Nucleus accumbens (tissue), 56 donors: ENCODE results near the gene TTYH2.
A peak's percentile ranks its signal among the peaks of the same experiment; 100 is the strongest.
"Not testable (repeated sequence)": the region's sequence is repeated elsewhere in the genome, so short reads cannot be mapped to it uniquely, and the experiment has no call there.

Experiments used
- DNase-seq, 56 donors: peaks; one replicate each; lab custom pipeline; 2025; lab: John Stamatoyannopoulos, UW

Gene TTYH2

DNA sequence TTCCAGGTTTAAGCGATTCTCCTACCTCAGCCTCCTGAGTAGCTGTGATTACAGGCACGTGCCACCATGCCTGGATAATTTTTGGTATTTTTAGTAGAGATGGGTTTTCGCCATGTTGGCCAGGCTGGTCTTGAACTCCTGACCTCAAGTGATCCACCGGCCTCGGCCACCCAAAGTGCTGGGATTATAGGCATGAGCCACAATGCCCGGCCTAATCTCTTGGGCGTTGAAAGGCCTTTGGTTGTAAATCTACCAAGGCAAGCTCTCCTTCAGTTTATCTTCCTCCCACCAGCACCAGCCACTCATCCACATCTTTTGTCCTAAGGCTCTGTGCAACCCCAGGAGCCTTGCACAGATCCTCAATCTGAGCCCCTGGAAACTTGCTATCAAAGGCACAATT lies 66.2 kb downstream of the TTYH2 start:
- not testable (repeated sequence) for DNase-seq

DNA sequence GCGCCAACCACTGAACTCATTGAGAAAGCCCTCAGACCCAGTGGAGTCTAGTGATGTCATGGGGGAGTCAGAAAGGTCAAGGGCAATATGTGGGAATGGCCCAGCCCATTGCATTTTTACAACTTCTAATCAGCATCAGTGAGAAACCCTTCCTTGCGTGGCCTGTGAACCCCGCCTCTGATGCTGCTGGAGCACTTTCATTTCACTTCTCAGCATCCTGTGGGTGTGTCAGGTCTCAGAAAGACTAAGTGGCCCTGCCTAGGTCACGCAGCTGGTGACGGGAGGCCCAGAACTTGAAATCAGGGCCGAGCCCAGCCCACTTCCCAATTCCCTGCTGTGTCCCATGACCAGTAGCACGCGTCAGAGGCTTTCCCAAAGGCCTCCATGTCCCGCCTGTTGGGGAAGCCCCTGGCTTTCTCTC lies 66.7 kb downstream of the TTYH2 start:
- no peak for DNase-seq

DNA sequence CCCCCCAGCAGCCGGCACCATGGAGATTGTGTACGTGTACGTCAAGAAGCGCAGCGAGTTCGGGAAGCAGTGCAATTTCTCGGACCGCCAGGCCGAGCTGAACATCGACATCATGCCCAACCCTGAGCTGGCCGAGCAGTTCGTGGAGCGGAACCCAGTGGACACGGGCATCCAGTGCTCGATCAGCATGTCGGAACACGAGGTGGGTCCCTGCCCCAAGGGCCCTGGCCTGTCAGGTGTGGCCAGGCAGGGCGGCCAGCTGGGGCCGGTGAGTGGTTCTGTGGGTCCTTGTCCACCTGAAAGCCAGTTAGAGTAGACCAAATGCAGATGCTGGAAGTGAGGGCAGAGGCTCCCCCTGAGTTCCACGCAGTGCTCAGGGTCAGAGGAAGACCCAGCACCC lies 68.4 kb downstream of the TTYH2 start:
- no peak for DNase-seq

DNA sequence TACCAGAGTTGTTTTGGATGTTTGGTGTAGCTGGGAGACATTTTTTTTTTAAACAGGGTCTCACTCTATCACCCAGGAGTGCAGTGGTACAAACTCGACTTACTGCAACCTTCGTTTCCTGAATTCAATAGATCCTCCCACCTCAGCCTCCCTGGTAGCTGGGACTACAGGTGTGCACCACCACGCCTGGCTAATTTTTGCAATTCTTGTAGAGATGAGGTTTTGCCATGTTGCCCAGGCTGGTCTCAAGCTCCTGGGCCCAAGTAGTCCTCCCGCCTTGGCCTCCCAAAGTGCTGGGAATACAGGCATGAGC lies 68.9 kb downstream of the TTYH2 start:
- DNase-seq = not testable (repeated sequence)

DNA sequence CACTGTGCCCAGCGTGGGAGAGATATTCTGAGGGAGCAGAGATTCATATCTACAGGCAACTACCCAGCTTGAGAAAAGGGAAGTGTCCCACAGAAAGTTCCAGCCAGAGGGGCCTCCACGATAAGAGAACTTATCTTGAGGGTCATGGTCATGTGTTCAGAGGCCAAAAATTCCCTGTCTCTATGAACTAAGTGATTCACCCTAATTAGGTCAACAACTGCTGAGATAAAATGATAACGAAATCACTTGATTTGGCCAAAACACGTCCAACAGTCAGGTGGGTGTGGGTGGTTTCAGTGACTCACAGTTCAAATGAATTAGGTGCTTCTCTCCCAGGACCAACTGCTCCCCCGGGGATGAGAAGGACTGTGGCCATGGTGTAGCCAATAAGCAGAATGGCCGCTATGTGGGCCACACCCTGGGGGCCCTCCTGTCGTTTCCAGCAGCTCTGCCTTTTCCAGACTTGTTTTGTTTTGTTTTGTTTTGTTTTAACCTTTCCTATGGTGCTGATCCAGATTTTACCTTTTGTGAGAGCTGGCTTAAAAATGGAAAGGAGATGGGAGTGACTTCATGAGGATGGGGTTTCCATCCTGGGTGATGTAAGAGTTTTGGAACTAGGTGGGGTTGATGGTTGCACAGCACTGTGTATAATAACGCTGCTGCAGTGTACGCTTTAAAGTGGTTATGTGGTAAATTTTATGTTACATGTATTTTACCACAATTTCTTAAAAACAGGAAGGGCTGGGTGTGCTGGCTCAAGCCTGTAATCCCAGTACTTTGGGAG lies 69.4 kb downstream of the TTYH2 start:
- DNase-seq = no peak

DNA sequence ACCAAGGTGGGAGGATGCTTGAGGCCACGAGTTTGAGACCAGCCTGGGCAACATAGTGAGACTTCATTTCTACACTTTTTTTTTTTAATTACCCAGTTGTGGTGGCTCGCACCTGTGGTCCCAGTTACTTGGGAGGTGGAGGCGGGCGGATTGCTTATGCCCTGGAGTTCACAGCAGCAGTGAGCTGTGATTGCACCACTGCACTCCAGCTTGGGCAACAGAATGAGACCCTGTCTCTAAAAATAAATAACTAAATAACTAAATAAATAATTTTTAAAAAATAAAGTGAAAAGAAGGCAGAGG lies 70.0 kb downstream of the TTYH2 start:
- DNase-seq = no peak

DNA sequence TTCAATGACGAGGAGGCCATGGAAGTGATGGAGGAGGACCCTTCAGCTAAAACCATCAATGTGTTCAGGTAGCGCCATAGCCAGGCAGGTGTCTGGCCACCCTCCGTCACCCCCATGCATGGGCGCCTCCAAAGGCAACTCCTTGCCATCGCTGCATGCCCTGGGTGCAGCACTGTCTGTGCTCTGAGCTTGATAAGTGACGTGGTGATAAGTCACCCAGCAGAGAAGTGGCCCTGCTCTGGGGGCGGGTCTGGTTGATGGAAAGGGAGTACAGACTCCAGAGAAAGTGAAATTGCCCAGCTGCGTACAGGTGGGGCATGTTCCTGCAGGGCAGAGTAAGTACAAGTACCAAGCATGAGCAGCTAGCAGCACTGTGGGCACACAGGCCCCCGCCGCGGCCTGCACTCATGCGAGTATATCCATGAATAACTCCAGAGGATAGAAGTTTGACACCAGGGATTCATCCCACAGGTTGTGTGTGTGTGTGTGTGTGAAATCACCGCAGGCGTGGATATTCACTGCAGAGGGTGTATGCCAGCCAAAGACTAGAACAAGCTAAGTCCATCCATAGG lies 73.7 kb downstream of the TTYH2 start:
- DNase-seq = no peak

DNA sequence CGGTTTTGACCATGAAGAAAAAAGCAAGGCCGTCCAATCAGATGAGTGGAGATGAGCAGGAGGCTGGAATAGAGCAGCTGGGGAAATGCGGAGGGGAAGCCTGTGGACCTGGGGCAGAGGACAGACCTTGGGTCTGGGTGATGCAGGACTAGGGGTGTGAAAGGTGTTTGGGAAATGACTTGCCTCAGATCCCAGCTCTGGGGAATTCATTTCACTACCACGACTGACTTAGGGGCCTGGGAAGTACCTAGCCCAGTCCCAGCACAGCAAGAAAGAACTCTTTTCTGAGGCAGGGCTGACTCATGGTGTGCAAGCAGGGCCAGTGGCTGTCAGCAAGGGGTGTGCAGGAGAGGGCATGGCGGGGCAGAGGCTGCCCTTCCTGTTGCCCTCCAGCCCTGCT lies 75.4 kb downstream of the TTYH2 start:
- no peak for DNase-seq

DNA sequence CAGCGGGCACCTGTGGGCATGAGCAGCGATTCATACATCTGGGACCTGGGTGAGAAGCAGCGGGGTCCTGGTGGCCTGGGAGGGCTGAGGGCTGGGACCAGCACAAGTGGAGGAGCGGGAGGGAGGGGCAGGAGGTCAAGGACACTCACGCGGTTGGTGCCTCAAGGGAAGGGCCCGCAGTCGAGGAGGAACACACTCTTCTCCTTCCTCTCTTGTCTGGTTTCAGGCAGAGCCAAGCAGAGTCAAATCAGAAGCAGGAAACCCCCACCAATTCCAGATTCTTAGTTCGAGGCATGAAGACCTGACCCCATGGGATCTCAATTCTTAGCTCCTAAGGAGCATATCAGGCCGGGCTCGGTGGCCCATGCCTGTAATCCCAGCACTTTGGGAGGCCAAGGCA lies 76.3 kb downstream of the TTYH2 start:
- DNase-seq = no peak

DNA sequence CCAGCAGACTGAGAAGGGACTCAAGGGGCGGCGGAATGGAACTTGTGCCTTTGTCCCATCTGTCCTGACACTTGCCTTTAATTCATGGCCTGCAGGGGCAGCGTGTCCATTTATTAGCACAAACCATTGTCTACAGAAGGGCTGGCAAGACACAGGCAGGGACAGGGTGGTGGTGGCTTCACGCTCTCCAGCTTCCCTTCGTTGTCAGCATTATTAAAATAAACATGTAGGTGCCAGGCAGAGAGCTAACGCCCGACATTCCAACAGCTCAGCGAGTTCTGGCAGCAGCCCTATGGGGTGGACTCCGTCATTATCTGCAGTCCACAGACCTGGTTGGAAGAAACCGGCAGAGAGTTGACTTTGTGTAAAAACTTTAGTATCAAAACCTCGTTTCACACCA lies 77.0 kb downstream of the TTYH2 start:
- DNase-seq = no peak

DNA sequence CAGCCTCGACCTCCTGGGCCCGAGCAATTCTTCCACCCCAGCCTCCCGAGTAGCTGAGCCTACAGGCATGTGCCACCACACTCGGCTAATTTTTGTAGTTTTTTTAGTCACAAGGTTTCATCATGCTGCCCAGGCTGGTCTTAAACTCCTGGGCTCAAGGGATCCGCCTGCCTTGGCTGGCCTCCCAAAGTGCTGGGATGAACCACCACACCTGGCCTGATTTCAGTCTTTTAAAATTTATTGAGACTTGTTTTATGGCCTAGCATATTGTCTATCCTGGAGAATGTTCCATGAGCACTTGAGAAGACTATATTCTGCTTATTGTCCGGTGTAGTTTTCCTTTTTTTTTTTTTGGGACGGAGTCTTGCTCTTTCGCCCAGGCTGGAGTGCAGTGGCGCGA lies 79.1 kb downstream of the TTYH2 start:
- no peak for DNase-seq

DNA sequence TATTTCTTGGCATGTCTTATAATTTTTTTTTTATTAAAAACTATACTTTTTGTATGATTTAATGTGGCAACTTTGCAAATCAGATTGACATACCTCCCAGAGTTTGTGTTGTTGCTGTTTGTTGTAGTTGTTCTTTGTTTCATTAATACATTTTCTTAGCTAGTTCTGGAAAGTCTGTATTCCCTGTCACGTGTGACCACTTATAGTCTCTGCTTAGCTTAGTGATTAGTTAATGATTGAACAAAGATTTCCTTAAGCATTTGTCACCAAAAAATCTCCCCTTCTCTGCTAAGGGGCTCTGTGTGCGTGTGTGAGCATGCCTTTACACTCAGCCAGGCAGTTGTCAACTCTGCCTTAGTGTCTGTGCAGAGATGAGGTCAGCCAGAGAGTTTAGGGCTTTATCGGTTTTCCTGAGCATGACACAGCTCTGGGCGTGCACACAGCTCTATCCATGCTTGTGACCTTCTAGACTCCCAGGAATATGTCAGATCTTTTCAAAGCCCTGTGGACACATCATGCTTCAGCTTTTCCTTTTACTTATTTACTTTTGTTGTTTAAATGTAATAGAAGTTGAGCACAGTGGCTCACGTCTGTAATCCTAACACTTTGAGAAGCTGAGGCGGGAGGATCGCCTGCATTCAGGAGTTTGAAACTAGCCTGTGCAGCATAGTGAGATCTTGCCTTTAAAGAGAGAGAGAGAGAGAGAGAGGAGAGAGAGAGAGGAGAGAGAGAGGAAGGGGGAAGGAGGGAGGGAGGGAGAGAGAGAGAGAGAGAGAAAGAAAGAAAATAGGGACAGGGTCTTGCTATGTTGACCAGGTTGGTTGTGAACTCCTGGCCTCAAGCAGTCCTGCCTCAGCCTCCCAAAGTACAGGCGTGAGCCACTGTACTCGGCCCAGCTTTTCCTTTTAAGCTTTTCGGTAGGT lies 82.5 kb downstream of the TTYH2 start:
- DNase-seq = no peak

DNA sequence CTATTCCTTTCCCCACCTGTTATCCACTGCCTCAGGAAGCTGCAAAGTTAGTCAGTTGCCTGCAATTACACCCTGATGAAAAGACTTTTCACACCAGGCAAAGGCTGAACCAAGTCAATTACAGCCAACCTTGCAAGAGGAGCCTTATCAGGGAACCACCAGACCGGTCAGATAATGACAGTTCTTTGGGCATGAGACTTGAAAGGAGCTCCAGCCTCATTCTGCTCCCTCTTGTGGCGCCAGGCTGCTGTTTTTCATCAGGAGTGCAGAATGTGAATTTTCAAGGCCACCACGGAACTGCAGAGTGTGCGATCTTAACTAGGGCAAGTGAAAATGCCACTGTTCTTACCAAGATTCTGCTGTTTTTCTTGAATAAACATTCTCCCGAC lies 83.2 kb downstream of the TTYH2 start:
- peak in 49 of 56 donors; percentile 18 to 91 (median 60) for DNase-seq

DNA sequence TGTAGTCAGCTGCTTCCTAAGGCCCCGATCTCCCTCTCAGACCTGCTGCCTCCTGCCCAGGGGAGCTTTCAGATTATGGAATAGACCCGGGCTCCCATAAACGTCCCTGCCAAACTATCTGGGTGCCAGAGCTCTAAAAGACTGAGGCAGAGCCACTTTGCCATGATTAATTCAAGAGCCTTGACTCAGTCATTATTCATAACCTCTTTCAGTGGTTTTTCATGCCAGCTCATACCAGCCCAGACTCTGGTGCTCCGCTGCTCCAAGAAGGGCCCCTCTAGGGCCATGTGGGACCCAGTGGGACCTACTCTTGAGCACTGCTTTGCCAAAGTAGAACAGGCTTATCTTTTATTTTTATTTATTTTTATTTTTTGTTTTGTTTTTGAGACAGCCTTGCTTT lies 84.6 kb downstream of the TTYH2 start:
- DNase-seq = no peak

DNA sequence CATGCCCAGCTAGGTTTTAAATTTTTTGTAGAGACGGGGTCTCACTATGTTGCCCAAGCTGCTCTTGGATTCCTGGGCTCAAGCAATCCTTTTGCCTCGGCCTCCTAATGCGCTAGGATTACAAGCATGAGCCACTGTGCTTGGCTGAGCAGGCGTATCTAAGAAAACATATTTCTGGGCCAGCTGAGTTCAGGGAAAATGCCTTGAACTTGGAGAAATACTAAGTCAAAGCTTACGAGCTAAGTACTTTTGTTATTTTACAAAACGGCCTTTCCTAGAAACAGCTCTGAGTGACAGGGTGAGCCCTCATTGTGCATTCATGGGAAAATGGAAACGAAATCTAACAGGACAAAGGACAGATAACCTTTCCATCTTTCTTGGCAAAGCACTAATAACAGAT lies 85.4 kb downstream of the TTYH2 start:
- DNase-seq = no peak

DNA sequence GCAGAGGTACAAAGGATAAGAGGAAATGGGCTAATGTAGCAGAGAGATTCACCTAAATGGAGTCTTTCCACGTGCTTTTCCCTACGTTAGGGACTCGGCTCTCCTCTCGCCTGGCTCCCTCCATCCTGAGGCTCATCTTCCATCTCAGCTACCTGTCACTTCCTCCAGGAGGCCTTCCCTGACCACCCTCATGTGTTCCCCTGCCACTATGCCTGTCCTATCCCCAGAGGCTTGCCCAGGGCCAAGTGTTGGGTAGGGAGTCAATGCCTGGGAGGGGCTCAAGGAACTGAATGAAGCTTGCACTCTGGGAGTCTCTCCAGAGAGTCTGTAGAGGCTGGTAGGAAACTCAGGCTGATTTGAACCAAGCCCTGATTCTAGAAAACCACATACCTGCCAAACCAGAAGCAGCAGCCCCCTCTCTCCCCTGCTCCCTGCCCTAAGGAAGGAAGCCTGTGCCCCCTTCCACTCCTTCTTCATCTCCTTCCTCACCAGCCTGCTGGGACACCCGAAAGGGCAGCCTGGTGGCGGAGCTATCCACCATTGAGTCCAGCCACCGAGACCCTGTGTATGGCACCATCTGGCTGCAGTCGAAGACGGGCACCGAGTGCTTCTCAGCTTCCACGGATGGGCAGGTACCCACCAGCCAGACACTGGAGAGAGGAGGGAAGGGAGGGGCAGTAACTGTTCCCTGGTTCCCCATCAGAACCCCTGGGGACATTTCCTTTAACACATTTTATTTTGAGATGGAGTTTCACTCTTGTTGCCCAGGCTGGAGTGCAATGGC lies 86.0 kb downstream of the TTYH2 start:
- DNase-seq = peak in 1 of 56 donors; percentile 29

DNA sequence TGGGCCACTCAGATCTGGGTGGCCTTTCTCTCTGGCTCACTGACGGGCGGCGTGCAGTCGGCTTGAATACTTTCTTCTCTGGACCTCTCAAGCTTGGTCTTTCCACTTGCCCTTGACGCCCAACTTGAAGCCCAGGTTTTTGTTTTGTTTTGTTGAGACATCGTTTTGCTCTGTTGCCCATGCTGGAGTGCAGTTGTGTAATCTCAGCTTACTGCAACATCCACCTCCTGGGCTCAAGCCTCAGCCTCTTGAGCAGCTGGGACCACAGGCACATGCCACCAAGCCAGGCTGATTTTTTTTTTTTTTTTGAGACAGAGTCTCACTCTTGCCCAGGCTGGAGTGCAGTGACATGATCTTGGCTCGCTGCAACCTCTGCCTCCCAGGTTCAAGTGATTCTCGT lies 89.9 kb downstream of the TTYH2 start:
- no peak for DNase-seq

DNA sequence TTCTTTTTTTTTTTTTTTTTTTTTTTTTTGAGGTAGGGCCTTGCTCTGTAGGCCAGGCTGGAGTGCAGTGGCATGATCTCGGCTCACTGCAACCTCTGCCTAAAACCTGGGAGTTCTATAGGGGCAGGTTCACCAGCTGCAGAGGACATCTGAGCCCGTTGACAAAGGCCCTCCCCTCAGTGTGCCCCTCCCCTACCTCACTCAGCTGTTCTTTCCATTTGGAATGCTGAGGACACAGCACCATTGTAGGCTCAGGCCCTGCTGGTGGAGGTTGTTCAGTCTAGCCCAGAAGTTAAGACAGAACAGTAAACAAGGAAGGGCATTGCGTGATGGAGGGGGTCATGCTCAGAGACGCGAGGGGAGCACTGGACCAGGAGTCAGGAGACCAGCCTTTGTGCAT lies 90.8 kb downstream of the TTYH2 start:
- no peak for DNase-seq

DNA sequence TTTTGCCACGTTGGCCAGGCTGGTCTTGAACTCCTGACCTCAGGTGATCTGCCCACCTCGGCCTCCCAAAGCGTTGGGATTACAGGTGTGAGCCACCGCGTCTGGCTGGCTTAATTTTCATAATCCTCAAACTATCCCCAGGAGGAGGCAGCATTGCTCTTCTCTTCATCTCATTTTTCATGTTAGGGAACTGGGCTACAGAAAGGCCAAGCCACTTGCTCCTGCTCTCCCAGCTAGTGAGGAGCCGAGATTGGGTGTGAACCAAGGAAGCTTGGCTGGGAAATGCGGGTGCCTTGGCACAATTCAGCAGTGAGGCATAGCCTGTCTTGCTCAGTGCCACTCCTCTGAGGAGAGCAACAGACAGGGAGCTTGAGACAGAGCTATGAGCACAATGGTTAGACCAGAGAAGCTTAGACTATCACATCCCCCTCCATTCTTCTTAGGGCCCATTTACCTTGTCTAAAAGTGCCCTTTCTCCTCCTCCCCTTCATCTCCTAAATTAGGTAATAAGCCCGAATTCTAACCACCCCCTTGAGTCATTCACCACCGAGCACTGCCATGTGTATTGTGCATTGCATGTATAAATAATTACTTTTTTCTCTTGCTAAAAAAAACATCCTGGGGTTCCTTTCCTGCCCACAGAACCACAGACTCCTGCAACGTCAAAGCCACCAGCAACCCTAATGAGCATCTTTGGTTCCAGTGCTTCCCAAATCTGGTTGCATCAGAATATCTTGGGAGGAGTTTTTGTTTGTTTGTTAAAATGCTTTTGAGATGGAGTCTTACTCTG lies 92.7 kb downstream of the TTYH2 start:
- DNase-seq = peak in 19 of 56 donors; percentile 11 to 40 (median 25)
